HEK293T (cell line): ENCODE measurements around the gene NSUN4.

Experiments
- CTCF ChIA-PET: fragments of 350-600 bp; formaldehyde crosslinking; extraction: SDS; loops from one replicate; lab custom pipeline; 2021; ENCODE audit warnings: antibody characterized with exemption, inconsistent platforms; lab: Yijun Ruan, JAX
- POLR2A ChIA-PET: fragments of 350-600 bp; formaldehyde crosslinking; extraction: SDS; loops from one replicate; lab custom pipeline; 2020; ENCODE audit warnings: antibody characterized with exemption, inconsistent platforms; lab: Yijun Ruan, JAX
- DNase-seq: peaks from one replicate; pipeline ENCODE4 v3.0.0; 2012; ENCODE audit warnings: mixed read lengths; ENCODE audit errors: extremely low spot score
- ARNT ChIP-seq: fragments of 450-650 bp; IDR thresholded peaks from 2 replicates; pipeline ENCODE4 v1.6.1; 2017; ENCODE audit warnings: mild to moderate bottlenecking
- BHLHE40 ChIP-seq: fragments of 450-650 bp; IDR thresholded peaks from 2 replicates; pipeline ENCODE4 v1.6.1; 2016; ENCODE audit warnings: mild to moderate bottlenecking, moderate library complexity, borderline replicate concordance
- CTBP1 ChIP-seq: fragments of 450-650 bp; IDR thresholded peaks from 2 replicates; pipeline ENCODE4 v1.6.1; 2016; ENCODE audit warnings: borderline replicate concordance
- ELF4 ChIP-seq: fragments of 450-650 bp; IDR thresholded peaks from 2 replicates; pipeline ENCODE4 v1.6.1; 2017; ENCODE audit warnings: antibody characterized with exemption
- FOXA1 ChIP-seq: fragments of 450-650 bp; IDR thresholded peaks from 2 replicates; pipeline ENCODE4 v1.6.1; 2016; ENCODE audit warnings: mild to moderate bottlenecking
- FOXK2 ChIP-seq: fragments of 450-650 bp; IDR thresholded peaks from 2 replicates; pipeline ENCODE4 v1.6.1; 2016; ENCODE audit warnings: mild to moderate bottlenecking
- FOXM1 ChIP-seq: fragments of 450-650 bp; IDR thresholded peaks from 2 replicates; pipeline ENCODE4 v1.6.1; 2017; ENCODE audit warnings: mild to moderate bottlenecking, borderline replicate concordance
- HDGF ChIP-seq: fragments of 450-650 bp; IDR thresholded peaks from 2 replicates; pipeline ENCODE4 v1.6.1; 2017; ENCODE audit warnings: antibody characterized with exemption, borderline replicate concordance
- L3MBTL2 ChIP-seq: fragments of 450-650 bp; conservative IDR thresholded peaks from 2 replicates; pipeline ENCODE4 v1.6.1; 2016; ENCODE audit warnings: mild to moderate bottlenecking
- LEF1 ChIP-seq: fragments of 450-650 bp; IDR thresholded peaks from 2 replicates; pipeline ENCODE4 v1.6.1; 2017; ENCODE audit warnings: mild to moderate bottlenecking, borderline replicate concordance
- NFRKB ChIP-seq: fragments of 450-650 bp; IDR thresholded peaks from 2 replicates; pipeline ENCODE4 v1.6.1; 2016; ENCODE audit warnings: mild to moderate bottlenecking, moderate library complexity
- SP1 ChIP-seq: fragments of 450-650 bp; IDR thresholded peaks from 2 replicates; pipeline ENCODE4 v1.6.1; 2017
- SUZ12 ChIP-seq: fragments of 450-650 bp; IDR thresholded peaks from 2 replicates; pipeline ENCODE4 v1.6.1; 2016; ENCODE audit warnings: mild to moderate bottlenecking
- TARDBP ChIP-seq: fragments of 450-650 bp; IDR thresholded peaks from 2 replicates; pipeline ENCODE4 v1.6.1; 2016
- ZNF384 ChIP-seq: fragments of 450-650 bp; IDR thresholded peaks from 2 replicates; pipeline ENCODE4 v1.6.1; 2016
- TF ChIP-seq, protein P1 (sequence below): fragments of 450-650 bp; IDR thresholded peaks from 2 replicates; pipeline ENCODE4 v1.6.1; 2016

The NSUN4 gene

DNA sequence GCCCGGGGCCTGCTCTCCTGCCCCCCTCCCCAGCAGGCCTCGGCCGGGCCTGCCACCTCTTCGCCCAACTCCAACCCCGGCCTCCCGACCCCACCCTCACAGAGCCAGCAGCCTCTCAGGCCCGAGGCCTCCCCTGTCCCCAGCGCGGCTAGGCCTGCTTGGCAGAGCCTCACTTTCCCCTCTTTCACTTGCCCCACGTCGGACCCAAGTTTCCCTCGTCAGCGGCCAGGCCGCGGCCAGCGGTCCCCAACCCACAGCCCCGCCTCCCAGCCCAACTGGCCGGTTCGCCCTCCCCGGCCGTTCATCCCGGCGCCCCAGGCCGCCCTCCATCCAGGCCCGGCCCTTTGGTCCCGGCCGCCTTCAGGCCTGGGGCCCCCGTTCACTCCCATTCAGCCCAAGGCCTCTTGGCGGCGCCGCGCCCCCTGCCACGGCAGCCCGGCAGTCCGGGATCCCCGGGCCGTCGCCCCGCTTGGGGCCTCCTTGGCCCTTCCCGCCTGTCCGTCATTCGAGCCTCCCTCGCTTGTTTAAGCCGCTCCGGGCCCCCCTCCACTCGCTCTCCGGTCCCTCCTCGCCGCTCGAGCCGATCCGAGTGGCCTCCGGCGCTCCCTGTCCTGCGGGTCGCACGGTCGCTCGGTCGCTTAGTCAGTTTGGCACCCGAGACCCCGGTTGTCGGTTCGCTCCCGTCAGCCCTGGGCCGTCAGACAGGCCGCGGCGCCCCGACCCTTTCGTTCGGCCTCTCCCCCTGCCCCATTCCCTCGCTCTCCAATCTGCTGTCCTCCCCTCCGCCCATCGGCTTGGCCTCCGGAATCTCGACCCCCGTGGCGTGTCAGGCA, 38.6 kb upstream of the NSUN4 start:
- CTCF ChIA-PET, result no interaction called here
- TF ChIP-seq, protein P1, sequence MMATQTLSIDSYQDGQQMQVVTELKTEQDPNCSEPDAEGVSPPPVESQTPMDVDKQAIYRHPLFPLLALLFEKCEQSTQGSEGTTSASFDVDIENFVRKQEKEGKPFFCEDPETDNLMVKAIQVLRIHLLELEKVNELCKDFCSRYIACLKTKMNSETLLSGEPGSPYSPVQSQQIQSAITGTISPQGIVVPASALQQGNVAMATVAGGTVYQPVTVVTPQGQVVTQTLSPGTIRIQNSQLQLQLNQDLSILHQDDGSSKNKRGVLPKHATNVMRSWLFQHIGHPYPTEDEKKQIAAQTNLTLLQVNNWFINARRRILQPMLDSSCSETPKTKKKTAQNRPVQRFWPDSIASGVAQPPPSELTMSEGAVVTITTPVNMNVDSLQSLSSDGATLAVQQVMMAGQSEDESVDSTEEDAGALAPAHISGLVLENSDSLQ, result peak; percentile 60
- no peak for TF ChIP-seq ELF4
- TF ChIP-seq ZNF384, result no peak
- no peak for TF ChIP-seq SP1
- POLR2A ChIA-PET, result interaction anchor here (1.2 to 2.9 kb wide), 2 partner anchors 38 to 55 kb away, joined by 8 to 29 read pairs; partner anchors contain the start of gene NSUN4
- DNase-seq, result no peak

DNA sequence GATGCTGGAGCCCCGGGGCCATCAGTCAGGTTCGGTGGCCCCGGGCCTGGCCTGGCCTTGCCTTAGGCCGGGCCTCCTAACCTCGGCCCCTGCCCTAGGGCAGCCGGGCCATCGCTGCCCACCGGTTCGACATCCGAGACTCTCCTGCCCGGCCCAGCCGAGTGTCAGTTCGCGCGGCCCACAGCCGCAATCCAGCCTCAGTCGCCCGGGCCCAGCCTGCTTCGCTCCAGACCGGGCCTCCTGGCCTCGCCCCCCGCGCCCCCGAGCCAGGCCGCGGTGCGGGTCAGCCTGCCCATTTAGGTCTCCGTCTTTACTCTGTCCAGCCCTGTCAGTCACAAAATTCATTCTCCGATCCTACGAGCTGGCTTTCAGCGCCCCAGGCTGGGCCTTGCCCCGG, 38.0 kb upstream of the NSUN4 start:
- no peak for DNase-seq
- CTCF ChIA-PET, result no interaction called here
- POLR2A ChIA-PET, result interaction anchor here (0.6 to 2.9 kb wide), 6 partner anchors 11 to 56 kb away, joined by 4 to 29 read pairs (median 6); partner anchors contain the start of gene NSUN4
- no peak for TF ChIP-seq LEF1
- TF ChIP-seq, protein P1, result 0 out of 2 replicates have a peak, but pooled peaks have one; percentile 28
- TF ChIP-seq TARDBP, result no peak
- TF ChIP-seq NFRKB, result no peak

DNA sequence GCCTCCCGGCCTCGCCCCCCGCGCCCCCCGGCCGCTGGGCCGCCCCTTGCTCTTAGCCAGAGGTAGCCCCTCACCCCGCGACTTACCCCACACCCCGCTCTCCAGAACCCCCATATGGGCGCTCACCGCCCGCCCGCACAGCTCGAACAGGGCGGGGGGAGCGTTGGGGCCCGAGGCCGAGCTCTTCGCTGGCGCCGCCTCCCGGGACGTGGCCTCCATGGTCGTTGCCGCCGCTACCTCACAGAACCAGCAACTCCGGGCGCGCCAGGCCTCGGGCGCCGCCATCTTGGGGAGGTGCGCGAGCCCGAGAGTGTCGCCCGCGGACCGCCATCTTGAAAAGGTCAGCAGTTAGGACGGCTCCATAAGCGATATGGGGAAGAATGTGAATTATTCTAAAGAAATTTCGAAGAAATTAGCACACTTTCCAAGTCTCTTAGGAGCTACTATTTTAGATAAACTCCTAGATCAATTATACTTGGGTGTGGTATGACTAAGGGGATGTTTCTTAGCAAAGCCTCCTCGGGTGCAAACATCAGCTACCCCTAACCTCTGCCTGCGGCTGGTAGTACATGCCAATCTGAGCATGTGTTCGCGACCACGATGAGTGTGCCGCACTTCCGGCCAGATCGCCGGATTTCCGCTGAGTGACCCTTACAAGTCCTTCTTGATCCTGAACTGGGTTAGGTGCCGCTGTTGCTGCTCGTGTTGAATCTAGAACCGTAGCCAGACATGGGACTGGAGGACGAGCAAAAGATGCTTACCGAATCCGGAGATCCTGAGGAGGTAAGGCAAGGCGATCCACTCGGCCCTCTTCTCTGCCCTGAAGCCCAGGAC, 37.4 kb upstream of the NSUN4 start, which contains the start of the genes LRRC41 and UQCRH:
Gene LRRC41, minus strand, starts transcription at position 579 of the 834 bp plus-strand sequence. Its CDS starts 294 bp downstream, at position 285.
Gene UQCRH, plus strand, starts transcription at position 661 of the 834 bp plus-strand sequence. Its CDS starts 69 bp downstream, at position 730.
- ChIA-PET POLR2A (interaction anchor here (0.6 to 2.9 kb wide), 16 partner anchors 11 to 776 kb away, joined by 3 to 29 read pairs (median 4); partner anchors contain the start of genes NSUN4 and RAD54L), CTCF (no interaction called here)
- DNase-seq, result peak; percentile 91
- peak; percentile 90 for TF ChIP-seq BHLHE40
- peak; percentile 45; the same call in 1 of the 2 replicates for TF ChIP-seq FOXM1
- TF ChIP-seq SUZ12, result no peak
- TF ChIP-seq NFRKB, result no peak
- TF ChIP-seq L3MBTL2, result peak; percentile 50; the same call in 1 of the 2 replicates
- no peak for TF ChIP-seq LEF1
- TF ChIP-seq ELF4, result peak; percentile 61; the same call in 1 of the 2 replicates
- TF ChIP-seq FOXK2, result no peak
- no peak for TF ChIP-seq FOXA1
- TF ChIP-seq, protein P1, result peak; percentile 59; the same call in 1 of the 2 replicates

DNA sequence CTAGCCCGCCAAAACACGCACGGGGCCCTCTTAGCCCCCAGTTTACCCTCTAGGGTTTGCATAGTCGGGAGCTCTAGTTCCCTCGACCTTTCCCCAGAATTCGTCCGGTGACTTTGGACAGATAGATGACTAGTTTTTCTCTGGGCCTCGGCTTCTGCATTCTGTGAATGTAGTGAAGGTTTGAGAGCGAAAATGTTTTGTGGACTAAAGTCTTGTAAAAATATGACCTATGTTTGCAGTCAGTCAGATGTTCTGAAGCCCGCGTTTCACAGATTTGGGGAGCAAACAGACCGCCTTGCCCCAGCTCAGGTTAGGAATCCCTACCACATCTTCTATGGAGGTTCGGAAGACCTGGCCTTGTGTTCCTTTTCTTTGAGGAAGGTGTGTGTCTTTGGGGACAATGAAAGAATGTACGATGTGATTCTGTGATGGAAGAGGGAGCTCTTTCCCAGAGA, 36.7 kb upstream of the NSUN4 start:
- CTCF ChIA-PET, result no interaction called here
- TF ChIP-seq, protein P1, result no peak
- no peak for TF ChIP-seq FOXK2
- TF ChIP-seq NFRKB, result no peak
- no peak for TF ChIP-seq LEF1
- TF ChIP-seq HDGF, result no peak
- TF ChIP-seq ARNT, result no peak
- TF ChIP-seq SUZ12, result no peak
- no peak for TF ChIP-seq FOXA1
- TF ChIP-seq SP1, result no peak
- TF ChIP-seq ELF4, result no peak
- TF ChIP-seq CTBP1, result no peak
- TF ChIP-seq TARDBP, result no peak
- no peak for TF ChIP-seq FOXM1
- no peak for TF ChIP-seq ZNF384
- TF ChIP-seq L3MBTL2, result no peak
- TF ChIP-seq BHLHE40, result no peak
- no peak for DNase-seq
- POLR2A ChIA-PET, result interaction anchor here (0.6 to 2.9 kb wide), 12 partner anchors 10 to 777 kb away, joined by 3 to 29 read pairs (median 4); partner anchors contain the start of genes NSUN4 and RAD54L

DNA sequence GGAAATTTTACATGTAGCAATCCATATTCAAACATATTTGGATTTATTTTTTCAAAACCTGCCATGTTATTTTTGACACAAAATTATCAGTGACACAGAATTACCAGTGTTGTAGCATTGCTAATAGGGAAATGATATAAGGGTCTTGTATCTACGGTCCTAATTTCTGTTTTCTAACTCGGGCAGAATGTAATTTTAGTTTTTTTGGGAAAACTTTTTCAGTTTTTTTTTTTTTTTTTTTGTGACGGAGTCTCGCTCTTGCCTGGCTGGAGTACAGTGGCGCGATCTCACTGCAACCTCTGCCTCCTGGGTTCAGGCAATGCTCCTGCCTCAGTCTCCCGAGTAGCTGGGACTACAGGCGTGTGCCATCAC, 34.5 kb upstream of the NSUN4 start:
- POLR2A ChIA-PET, result interaction anchor here (1.4 kb wide), 1 partner anchor 34 kb away, joined by 3 read pairs; the partner anchor contains the start of gene NSUN4
- TF ChIP-seq FOXM1 (no peak), ZNF384 (peak; percentile 74), FOXA1 (no peak), TARDBP (no peak)
- DNase-seq, result no peak
- CTCF ChIA-PET, result no interaction called here
